ENCODE results near the gene SFXN2.
"Not testable (repeated sequence)": the region's sequence is repeated elsewhere in the genome, so short reads cannot be mapped to it uniquely, and the experiment has no call there.

Gene SFXN2

DNA sequence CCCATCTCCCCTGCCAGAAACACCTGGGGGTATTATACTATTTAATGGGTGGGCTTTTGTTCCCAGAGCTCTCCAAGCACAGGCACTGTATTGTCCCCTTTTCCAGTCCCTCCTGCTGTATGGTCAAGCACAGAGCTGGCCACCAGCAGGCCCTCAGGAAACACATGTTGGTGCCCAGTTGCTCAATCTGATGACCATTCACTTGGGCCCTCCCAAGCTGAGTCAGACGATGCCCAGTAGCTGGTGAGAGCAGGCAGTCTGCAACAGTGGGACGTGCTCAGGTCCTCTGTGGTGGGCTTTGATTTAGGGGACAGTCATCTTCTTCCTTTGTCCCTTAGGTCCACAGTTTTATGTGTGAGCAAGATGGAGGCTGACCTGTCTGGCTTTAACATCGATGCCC, 11.8 kb downstream of the SFXN2 start:
- Histone ChIP-seq H3K27me3 (ENCODE audit: low read depth, low read length) (no peaks in the 10 kb centered on the region), H3K4me1 (ENCODE audit: control insufficient read depth in 1 of 2, insufficient read depth in 2 of 2, low read length in 2 of 2) (peaks cover 0 to 10% of the 10 kb centered on the region in 2 donors), H3K4me3 (ENCODE audit: low read depth in 1 of 2, low read length in 2 of 2) (no peak overlapping the region), H3K27ac (ENCODE audit: low read length) (no peak overlapping the region), H3K9me3 (ENCODE audit: control insufficient read depth in 1 of 2, low read length in 2 of 2) (no peaks in the 10 kb centered on the region), H3K36me3 (ENCODE audit: control insufficient read depth in 1 of 2, insufficient read depth in 2 of 2, low read length in 2 of 2) (peaks cover 0 to 4% of the 10 kb centered on the region in 2 donors)

DNA sequence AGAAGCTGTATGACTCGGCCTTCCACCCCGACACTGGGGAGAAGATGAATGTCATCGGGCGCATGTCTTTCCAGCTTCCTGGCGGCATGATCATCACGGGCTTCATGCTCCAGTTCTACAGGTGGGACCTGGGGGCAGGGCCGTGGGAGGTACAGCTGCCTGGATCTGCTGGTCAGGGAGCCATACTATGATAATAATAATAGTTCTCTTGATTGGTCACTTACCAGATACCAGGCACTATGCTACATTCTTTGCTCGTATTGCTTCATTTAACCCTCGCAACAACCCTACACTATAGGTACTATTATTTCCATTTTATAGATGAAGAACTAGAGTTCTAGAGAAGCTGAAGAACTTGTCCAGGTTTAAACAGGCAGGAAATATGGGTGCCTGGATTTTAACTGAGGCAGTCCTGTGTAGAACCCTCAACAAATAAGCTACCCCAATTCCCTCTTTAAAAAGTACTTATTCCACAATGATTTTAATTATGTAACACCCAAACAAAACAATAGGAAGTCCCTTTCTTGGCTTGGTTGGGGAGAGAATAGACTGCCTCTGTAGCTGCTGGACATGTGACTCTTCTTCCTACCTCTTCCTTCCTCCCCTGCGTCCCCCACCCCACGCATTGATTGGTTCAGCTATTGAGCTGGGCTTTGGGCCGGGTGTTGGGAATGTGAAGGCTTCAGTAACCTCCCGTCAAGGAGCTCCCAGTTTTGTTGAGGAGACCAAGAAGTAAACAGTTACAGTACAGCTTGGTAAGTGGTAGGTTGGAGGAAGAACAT, 12.8 kb downstream of the SFXN2 start:
- H3K27me3 ChIP-seq (ENCODE audit: low read depth, low read length): no peaks in the 10 kb centered on the region
- H3K4me1 ChIP-seq (ENCODE audit: control insufficient read depth in 1 of 2, insufficient read depth in 2 of 2, low read length in 2 of 2): peaks cover 0 to 10% of the 10 kb centered on the region in 2 donors
- no peaks in the 10 kb centered on the region for H3K9me3 ChIP-seq (ENCODE audit: control insufficient read depth in 1 of 2, low read length in 2 of 2)
- no peak overlapping the region for H3K27ac ChIP-seq (ENCODE audit: low read length)
- no peak overlapping the region for H3K4me3 ChIP-seq (ENCODE audit: low read depth in 1 of 2, low read length in 2 of 2)
- H3K36me3 ChIP-seq (ENCODE audit: control insufficient read depth in 1 of 2, insufficient read depth in 2 of 2, low read length in 2 of 2): peaks cover 3 to 4% of the 10 kb centered on the region in 2 donors

DNA sequence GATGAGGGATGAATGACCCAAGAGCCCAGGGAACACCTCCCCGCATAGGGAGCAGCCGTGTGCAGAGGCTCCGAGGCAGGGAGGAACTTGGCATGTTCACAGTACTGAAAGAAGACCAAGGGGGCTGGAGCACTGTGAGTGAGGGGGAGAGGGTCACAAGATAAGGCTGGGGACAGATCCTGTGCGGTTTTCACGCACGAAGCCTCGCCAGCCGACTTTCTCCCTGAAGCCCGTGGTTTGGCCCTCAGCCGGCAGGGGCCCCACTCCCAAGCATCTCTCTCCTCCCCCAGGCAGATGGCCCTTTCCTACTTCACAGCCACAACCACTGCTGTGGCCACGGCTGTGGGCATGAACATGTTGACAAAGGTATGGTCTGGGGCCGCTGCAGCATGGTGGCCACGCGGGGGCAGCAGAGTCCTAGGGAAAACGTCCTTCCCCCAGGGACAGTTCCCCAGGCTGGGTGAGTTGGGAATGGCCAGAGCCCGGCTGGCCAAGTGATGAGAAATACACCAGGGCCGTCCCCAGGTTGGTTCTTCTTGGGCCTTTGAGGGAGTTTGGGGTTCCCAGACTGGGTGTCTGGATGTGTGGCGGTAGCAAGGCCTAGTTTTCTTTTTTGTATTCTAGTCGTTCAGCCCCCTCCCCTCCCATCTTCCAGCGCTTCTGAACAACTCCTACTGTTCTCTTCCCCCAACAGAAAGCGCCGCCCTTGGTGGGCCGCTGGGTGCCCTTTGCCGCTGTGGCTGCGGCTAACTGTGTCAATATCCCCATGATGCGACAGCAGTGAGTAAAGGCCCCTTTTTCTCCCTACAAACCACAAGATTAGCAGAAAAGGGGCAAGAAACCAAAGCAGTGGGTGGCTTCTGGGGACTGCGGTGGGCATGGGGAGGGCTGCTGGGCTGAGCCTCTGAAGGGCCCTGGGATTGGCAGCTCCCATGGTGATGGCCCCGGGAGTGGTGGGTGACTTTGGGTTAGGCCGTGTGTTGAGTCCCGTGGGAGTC, 14.9 kb downstream of the SFXN2 start:
- Histone ChIP-seq H3K9me3 (ENCODE audit: control insufficient read depth in 1 of 2, low read length in 2 of 2) (no peaks in the 10 kb centered on the region), H3K4me1 (ENCODE audit: control insufficient read depth in 1 of 2, insufficient read depth in 2 of 2, low read length in 2 of 2) (peaks cover 0 to 10% of the 10 kb centered on the region in 2 donors), H3K27ac (ENCODE audit: low read length) (no peak overlapping the region), H3K4me3 (ENCODE audit: low read depth in 1 of 2, low read length in 2 of 2) (no peak overlapping the region), H3K27me3 (ENCODE audit: low read depth, low read length) (no peaks in the 10 kb centered on the region), H3K36me3 (ENCODE audit: control insufficient read depth in 1 of 2, insufficient read depth in 2 of 2, low read length in 2 of 2) (peaks cover 4 to 8% of the 10 kb centered on the region in 2 donors)

DNA sequence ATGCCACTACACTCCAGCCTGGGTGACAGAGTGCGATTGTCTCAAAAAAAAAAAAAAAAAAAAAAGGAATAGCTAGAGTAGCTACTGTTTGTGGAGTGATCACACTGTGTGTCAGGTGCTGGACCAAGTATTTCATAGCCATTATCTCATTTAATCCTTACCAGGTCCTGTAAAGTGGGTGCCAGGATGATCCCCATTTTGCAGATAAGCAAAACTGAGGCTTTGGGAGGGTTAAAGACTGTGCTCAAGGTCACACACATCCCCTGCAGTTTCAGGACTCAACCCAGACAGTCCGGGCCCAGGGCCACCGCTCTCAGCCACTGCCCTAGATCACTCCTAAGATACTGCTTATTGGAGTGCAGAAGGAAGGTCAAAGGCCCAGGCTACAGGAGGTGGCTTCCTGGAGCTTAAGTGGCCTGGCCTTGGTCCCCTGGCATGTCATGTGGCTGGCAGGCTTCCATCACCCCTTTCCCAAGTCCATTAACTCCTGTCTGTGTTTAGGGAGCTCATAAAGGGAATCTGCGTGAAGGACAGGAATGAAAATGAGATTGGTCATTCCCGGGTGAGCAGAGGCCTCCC, 16.9 kb downstream of the SFXN2 start:
- no peak overlapping the region for H3K27ac ChIP-seq (ENCODE audit: low read length)
- H3K9me3 ChIP-seq (ENCODE audit: control insufficient read depth in 1 of 2, low read length in 2 of 2): no peaks in the 10 kb centered on the region
- peaks cover 4 to 9% of the 10 kb centered on the region in 2 donors for H3K36me3 ChIP-seq (ENCODE audit: control insufficient read depth in 1 of 2, insufficient read depth in 2 of 2, low read length in 2 of 2)
- peaks cover 0 to 10% of the 10 kb centered on the region in 2 donors for H3K4me1 ChIP-seq (ENCODE audit: control insufficient read depth in 1 of 2, insufficient read depth in 2 of 2, low read length in 2 of 2)
- no peaks in the 10 kb centered on the region for H3K27me3 ChIP-seq (ENCODE audit: low read depth, low read length)
- H3K4me3 ChIP-seq (ENCODE audit: low read depth in 1 of 2, low read length in 2 of 2): no peak overlapping the region

DNA sequence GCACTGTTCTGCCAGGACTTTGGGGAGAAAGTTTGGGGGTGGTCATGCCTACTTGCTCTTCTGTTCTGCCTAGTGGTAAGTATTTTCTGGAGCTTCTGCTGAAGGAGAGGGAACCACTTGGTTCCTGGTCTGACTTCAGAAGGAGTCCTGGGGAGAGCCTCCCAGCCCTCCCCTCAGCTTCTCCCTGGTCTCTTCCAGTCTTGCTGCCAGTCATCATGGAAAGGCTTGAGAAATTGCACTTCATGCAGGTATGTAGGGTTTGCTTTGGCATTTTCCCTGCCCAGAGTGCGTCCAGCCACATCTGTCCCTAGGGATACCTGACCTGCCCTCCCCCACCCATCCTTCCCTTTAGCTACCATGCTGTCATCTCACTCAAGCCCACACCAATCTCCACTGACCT, 18.2 kb downstream of the SFXN2 start:
- no peak overlapping the region for H3K27ac ChIP-seq (ENCODE audit: low read length)
- peaks cover 4 to 9% of the 10 kb centered on the region in 2 donors for H3K36me3 ChIP-seq (ENCODE audit: control insufficient read depth in 1 of 2, insufficient read depth in 2 of 2, low read length in 2 of 2)
- H3K9me3 ChIP-seq (ENCODE audit: control insufficient read depth in 1 of 2, low read length in 2 of 2): no peaks in the 10 kb centered on the region
- H3K4me1 ChIP-seq (ENCODE audit: control insufficient read depth in 1 of 2, insufficient read depth in 2 of 2, low read length in 2 of 2): peaks cover 0 to 10% of the 10 kb centered on the region in 2 donors
- no peaks in the 10 kb centered on the region for H3K27me3 ChIP-seq (ENCODE audit: low read depth, low read length)
- H3K4me3 ChIP-seq (ENCODE audit: low read depth in 1 of 2, low read length in 2 of 2): no peak overlapping the region

DNA sequence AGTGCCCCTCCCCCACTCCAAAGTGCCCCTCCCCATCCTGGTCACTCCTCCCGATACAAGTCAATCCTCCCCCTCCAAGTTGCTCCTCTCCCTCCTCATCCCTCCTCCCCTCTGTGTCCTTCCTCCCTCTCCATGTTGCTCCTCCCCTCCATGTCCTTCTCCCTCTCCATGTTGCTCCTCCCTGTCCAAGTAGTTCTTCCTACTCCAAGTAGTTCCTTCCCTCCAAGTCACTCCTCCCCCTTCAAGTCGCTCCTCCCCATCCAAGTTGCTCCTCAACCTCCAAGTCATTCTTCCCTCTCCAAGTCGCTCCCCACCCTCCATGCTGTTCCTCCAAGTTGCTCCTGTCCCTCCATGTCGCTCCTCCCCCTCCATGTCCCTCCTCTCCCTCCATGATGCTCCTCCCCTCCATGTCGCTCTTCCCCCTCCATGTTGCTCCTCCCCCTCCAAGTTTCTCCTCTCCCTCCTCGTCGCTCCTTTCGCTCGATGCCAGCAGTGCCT, 20.7 kb downstream of the SFXN2 start:
- peaks cover 0 to 9% of the 10 kb centered on the region in 2 donors for H3K36me3 ChIP-seq (ENCODE audit: control insufficient read depth in 1 of 2, insufficient read depth in 2 of 2, low read length in 2 of 2)
- H3K4me3 ChIP-seq (ENCODE audit: low read depth in 1 of 2, low read length in 2 of 2): no peak overlapping the region
- H3K4me1 ChIP-seq (ENCODE audit: control insufficient read depth in 1 of 2, insufficient read depth in 2 of 2, low read length in 2 of 2): peaks cover 0 to 4% of the 10 kb centered on the region in 2 donors
- no peak overlapping the region for H3K27ac ChIP-seq (ENCODE audit: low read length)
- H3K9me3 ChIP-seq (ENCODE audit: control insufficient read depth in 1 of 2, low read length in 2 of 2): no peaks in the 10 kb centered on the region
- H3K27me3 ChIP-seq (ENCODE audit: low read depth, low read length): no peaks in the 10 kb centered on the region

DNA sequence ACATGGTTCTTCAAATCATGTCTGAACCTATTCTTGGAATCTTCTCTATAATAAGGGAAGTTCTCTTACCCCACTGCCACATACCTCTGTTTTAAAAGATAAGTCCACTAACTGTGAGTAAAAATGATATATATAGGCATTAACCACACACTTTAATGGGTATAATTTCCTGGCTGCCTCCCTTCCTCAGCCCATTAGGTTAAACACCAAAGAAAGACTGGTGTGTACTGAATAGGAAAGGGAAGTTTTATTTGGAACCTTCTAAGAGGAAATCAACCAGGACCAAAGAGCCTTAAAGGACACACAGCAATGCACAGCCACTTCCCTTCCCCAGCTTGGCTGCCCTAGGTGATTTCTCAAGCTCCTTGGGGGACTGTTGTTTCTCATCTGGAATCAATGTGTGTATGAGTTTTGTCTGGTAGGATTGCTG, 24.3 kb downstream of the SFXN2 start:
- H3K36me3 ChIP-seq (ENCODE audit: control insufficient read depth in 1 of 2, insufficient read depth in 2 of 2, low read length in 2 of 2): peaks cover 0 to 4% of the 10 kb centered on the region in 2 donors
- no peak overlapping the region for H3K4me3 ChIP-seq (ENCODE audit: low read depth in 1 of 2, low read length in 2 of 2)
- H3K9me3 ChIP-seq (ENCODE audit: control insufficient read depth in 1 of 2, low read length in 2 of 2): no peaks in the 10 kb centered on the region
- no peaks in the 10 kb centered on the region for H3K27me3 ChIP-seq (ENCODE audit: low read depth, low read length)
- peaks cover 0 to 4% of the 10 kb centered on the region in 2 donors for H3K4me1 ChIP-seq (ENCODE audit: control insufficient read depth in 1 of 2, insufficient read depth in 2 of 2, low read length in 2 of 2)
- no peak overlapping the region for H3K27ac ChIP-seq (ENCODE audit: low read length)

DNA sequence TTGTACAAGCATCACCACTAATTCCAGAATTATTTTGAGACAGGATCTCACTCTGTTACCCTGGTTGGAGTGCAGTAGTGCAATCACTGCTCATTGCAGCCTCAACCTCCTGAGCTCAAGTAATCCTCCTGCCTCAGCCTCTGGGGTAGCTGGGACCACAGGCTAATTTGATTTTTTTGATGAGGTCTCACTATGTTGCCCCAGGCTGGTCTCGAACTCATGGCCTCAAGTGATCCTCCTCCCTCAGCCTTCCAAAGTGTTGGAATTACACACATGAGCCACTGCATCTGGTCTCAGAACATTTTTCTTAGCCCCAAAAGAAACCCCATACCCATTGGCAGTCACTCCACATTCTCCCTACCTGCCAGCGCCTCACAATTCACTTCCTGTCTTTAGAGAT, 25.8 kb downstream of the SFXN2 start:
- H3K27ac ChIP-seq (ENCODE audit: low read length): no peak overlapping the region

DNA sequence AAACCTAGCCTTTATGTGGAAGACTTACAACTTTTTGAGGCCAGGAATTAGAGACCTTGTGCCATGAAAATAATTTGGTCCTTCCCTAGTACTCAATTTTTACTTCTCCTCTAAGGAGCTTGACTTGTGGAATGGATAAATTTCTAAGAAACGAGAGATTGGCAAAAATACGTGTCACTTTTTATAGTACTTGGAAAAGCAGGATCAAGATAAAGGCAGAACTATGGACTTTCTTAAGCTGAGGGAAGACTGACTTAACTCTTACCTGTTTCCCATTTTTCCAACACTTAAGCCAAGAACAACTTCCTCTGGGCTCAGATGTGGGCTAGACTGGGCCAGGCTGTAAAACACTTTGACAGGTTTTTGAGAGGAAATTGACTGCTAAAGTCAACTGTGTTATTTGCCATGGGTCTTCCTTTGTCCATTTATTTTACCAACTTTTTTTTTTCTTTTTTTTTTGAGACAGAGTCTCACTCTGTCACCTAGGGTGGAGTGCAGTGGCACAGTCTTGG, 27.3 kb downstream of the SFXN2 start:
- Histone ChIP-seq H3K9me3 (ENCODE audit: control insufficient read depth in 1 of 2, low read length in 2 of 2) (no peaks in the 10 kb centered on the region), H3K36me3 (ENCODE audit: control insufficient read depth in 1 of 2, insufficient read depth in 2 of 2, low read length in 2 of 2) (no peaks in the 10 kb centered on the region), H3K27ac (ENCODE audit: low read length) (no peak overlapping the region), H3K27me3 (ENCODE audit: low read depth, low read length) (no peaks in the 10 kb centered on the region), H3K4me3 (ENCODE audit: low read depth in 1 of 2, low read length in 2 of 2) (no peak overlapping the region), H3K4me1 (ENCODE audit: control insufficient read depth in 1 of 2, insufficient read depth in 2 of 2, low read length in 2 of 2) (peaks cover 14 to 18% of the 10 kb centered on the region in 2 donors)

More for the DNA sequence above, 25.8 kb downstream of the SFXN2 start:
- Histone ChIP-seq H3K36me3 (ENCODE audit: control insufficient read depth in 1 of 2, insufficient read depth in 2 of 2, low read length in 2 of 2) (no peaks in the 10 kb centered on the region), H3K27me3 (ENCODE audit: low read depth, low read length) (no peaks in the 10 kb centered on the region), H3K9me3 (ENCODE audit: control insufficient read depth in 1 of 2, low read length in 2 of 2) (no peaks in the 10 kb centered on the region), H3K4me1 (ENCODE audit: control insufficient read depth in 1 of 2, insufficient read depth in 2 of 2, low read length in 2 of 2) (peaks cover 7 to 9% of the 10 kb centered on the region in 2 donors), H3K4me3 (ENCODE audit: low read depth in 1 of 2, low read length in 2 of 2) (no peak overlapping the region)

DNA sequence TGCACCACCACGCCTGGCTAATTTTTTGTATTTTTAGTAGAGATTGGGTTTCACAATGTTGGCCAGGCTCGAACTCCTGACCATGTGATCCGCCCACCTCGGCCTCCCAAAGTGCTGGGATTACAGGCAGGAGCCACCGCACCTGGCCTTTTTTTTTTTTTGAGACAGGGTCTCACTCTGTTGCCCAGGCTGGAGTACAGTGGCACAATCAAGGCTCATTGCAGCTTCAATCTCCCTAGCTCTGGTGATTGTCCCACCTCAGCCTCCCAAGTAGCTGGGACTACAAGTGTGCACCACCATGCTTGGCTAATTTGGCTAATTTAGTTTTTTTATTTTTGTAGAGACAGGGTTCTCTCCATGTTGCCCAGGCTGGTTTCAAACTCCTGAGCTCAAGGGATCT, 27.9 kb downstream of the SFXN2 start:
- not testable (repeated sequence) for H3K27ac ChIP-seq (ENCODE audit: low read length); H3K4me3 ChIP-seq (ENCODE audit: low read depth in 1 of 2, low read length in 2 of 2); H3K36me3 ChIP-seq (ENCODE audit: control insufficient read depth in 1 of 2, insufficient read depth in 2 of 2, low read length in 2 of 2); H3K27me3 ChIP-seq (ENCODE audit: low read depth, low read length); H3K9me3 ChIP-seq (ENCODE audit: control insufficient read depth in 1 of 2, low read length in 2 of 2)
- H3K4me1 ChIP-seq (ENCODE audit: control insufficient read depth in 1 of 2, insufficient read depth in 2 of 2, low read length in 2 of 2): peaks cover 14 to 18% of the 10 kb centered on the region in 2 donors
